Upper lobe of right lung (tissue), 1 donor: Measurements from ENCODE around the gene BHLHE40. TPM values are rescaled to one million over a fixed set of nuclear protein-coding genes. Genes with fewer than 3 reads are reported as not detected.

Experiments
- ATAC-seq: fragments of 200-7000 bp; cut with Tn5 transposase; one replicate; pipeline ENCODE4 v1.9.1; 2020; ENCODE audit warnings: mild to moderate bottlenecking, moderate library complexity
- DNase-seq: peaks from one replicate; pipeline ENCODE4 v3.0.0-alpha.2; 2020
- H3K27ac ChIP-seq: fragments of 200-600 bp; one replicate; pipeline ENCODE4 v1.8.0; 2022
- H3K27me3 ChIP-seq: fragments of 200-600 bp; one replicate; pipeline ENCODE4 v1.8.0; 2022; ENCODE audit warnings: mild to moderate bottlenecking
- H3K36me3 ChIP-seq: fragments of 200-600 bp; one replicate; pipeline ENCODE4 v1.8.0; 2022
- H3K4me1 ChIP-seq: fragments of 200-600 bp; one replicate; pipeline ENCODE4 v1.8.0; 2022
- H3K4me3 ChIP-seq: fragments of 200-600 bp; one replicate; pipeline ENCODE4 v1.8.0; 2022; ENCODE audit warnings: mild to moderate bottlenecking
- H3K9me3 ChIP-seq: fragments of 200-600 bp; one replicate; pipeline ENCODE4 v1.8.0; 2022
- CTCF ChIP-seq: fragments of 200-600 bp; IDR thresholded peaks from one replicate; pipeline ENCODE4 v1.8.0; 2022; ENCODE audit warnings: antibody characterized with exemption
- intact Hi-C: fragments of 100-400 bp; cut with DNase I; formaldehyde crosslinking; loops from one replicate; pipeline ENCODE4 v1.11.0; 2022
- total RNA-seq: library from RNA; stranded (reverse); fragmentation: NEBNext Ultra II Directional; extraction: Animal tissue kit (Norgen Biotek cat#: 25700); gene quantifications from one replicate; pipeline ENCODE4 v1.2.1, GENCODE V29; 2021
- donor health status: DM: no; HTN: yes; CAD: no; lungs with severe emphysema.

Gene BHLHE40
- total RNA-seq, 1 donor from 2014 or later: 97.1 TPM

GRCh38 chr3:5002871-5003247 is 23.6 kb downstream of the BHLHE40 start:
- intact Hi-C loops: no loop called here
- DNase-seq (no peak), ATAC-seq (no peak)
- TF ChIP-seq CTCF: no peak
- no peaks in the 10 kb centered on the region for H3K9me3 ChIP-seq
- H3K4me1 ChIP-seq: no peaks in the 10 kb centered on the region
- H3K27me3 ChIP-seq: no peaks in the 10 kb centered on the region
- H3K36me3 ChIP-seq: no peaks in the 10 kb centered on the region
- H3K4me3 ChIP-seq: no peak overlapping the region
- H3K27ac ChIP-seq: no peak overlapping the region

DNA sequence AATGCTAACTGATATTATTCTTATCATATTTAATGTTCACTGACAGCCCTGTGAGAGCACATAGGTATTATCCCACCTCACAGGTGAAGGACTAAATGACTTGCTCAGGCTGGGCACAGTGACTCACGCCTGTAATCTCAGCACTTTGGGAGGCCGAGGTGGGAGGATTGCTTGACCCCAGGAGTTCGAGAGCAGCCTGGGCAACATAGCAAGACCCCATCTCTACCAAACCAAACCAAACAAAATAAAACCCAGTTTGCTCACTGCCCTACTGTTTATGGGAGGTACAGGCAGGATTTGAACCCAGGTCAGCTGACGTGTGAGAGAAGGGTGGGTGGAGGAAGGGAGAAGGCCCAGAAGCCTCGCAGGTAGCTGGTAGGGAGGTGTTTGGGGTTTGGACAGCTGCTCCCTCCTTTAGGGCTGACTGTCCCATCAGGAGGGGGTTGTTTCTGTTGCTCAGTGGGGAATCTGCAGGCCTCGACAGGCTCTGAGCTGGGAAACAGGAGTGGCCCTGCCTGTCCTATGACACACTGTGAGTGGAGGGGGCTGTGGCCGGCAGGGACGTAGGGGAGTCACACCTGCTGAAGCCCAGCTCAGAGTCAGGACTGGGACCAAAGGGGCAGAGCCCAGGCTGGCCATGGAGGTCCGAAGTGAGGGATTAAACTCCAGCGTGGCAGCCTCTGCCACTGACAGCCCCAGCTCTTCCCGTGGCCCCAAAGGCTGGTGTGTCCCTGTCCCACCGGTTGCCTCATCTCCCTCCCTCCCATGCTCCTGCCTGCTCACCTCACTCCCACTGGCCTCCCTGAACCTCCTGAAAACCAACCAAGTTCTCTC is 25.3 kb downstream of the BHLHE40 start:
- no peak for ATAC-seq
- Histone ChIP-seq H3K36me3 (no peaks in the 10 kb centered on the region), H3K4me1 (no peaks in the 10 kb centered on the region), H3K27ac (no peak overlapping the region), H3K9me3 (no peaks in the 10 kb centered on the region), H3K4me3 (no peak overlapping the region), H3K27me3 (no peaks in the 10 kb centered on the region)
- intact Hi-C loops: no loop called here
- no peak for TF ChIP-seq CTCF
- no peak for DNase-seq

DNA sequence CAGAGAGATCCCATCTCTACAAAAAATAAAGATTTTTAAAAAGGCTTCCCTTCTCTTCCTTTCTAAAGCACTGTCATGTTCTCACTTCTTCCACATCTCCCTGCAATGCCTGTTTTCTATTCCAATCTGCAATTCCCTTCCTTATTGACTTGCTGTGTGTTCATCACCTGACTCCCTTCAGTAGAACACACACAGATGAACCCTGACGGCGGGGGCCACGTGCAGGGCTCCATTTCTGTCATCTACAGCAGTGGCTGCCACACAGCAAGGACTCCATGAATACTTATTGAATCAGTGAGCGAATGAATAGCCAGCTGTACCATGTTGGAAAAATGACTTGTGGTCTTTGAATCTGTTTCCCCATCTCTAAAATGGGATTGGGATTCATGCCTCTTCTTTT is 26.1 kb downstream of the BHLHE40 start:
- Histone ChIP-seq H3K27me3 (no peaks in the 10 kb centered on the region), H3K36me3 (no peaks in the 10 kb centered on the region), H3K27ac (no peak overlapping the region), H3K4me3 (no peak overlapping the region), H3K4me1 (no peaks in the 10 kb centered on the region), H3K9me3 (no peaks in the 10 kb centered on the region)
- ATAC-seq (no peak), DNase-seq (no peak)
- TF ChIP-seq CTCF: no peak
- intact Hi-C loops: no loop called here

DNA sequence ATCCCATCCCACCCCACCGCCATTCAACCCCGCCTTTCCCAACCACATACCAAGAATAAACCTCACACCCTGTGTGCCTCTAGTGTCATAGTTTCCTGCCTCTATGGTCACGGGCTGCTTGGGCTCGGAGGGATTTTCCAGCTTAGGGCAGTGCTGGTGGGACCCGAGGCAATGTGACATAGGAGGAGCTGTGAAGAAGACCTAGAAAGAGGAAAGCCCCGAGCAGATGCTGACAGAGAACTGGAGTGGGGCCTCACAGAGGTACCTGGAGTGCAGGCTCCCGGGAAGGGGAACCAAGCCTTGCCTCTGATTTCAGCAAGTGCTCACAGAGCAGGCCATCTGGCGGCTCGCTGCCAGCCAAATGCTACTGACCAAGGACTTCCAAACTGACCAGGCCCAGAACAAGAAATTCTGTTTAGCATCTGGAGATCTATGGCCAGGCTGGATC is 27.5 kb downstream of the BHLHE40 start:
- peak; percentile 53 for ATAC-seq
- no peak for DNase-seq
- Histone ChIP-seq H3K27me3 (no peaks in the 10 kb centered on the region), H3K4me1 (peaks cover 12% of the 10 kb centered on the region), H3K36me3 (no peaks in the 10 kb centered on the region), H3K27ac (no peak overlapping the region), H3K4me3 (no peak overlapping the region), H3K9me3 (no peaks in the 10 kb centered on the region)
- no peak for TF ChIP-seq CTCF
- intact Hi-C loops: no loop called here

DNA sequence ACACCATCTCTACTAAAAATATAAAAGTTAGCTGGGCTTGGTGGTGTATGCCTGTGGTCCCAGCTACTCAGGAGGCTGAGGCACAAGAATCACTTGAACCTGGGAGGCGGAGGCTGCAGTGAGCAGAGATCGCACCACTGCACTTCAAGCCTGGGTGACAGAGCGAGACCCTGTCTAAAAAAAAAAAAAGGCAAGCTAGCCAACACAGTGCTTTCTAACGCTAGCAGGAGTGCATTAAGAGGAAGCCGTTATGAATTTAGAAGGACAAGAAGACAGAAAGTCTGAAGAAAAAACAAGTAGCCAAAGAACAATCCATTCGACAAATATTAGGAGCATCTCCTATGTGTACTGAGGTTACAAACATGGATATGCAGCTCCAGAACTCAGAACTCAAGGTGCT is 28.6 kb downstream of the BHLHE40 start:
- Histone ChIP-seq H3K4me3 (no peak overlapping the region), H3K27ac (no peak overlapping the region), H3K27me3 (no peaks in the 10 kb centered on the region), H3K4me1 (peaks cover 18% of the 10 kb centered on the region), H3K36me3 (no peaks in the 10 kb centered on the region), H3K9me3 (no peaks in the 10 kb centered on the region)
- no peak for TF ChIP-seq CTCF
- ATAC-seq: no peak
- intact Hi-C loops: no loop called here
- no peak for DNase-seq
